Midbrain (tissue), 1 donor: ENCODE data around the gene SYNPO2L.
"Not testable (repeated sequence)": the region's sequence is repeated elsewhere in the genome, so short reads cannot be mapped to it uniquely, and the experiment has no call there.

ENCODE experiments used
- DNase-seq: peaks from one replicate; lab custom pipeline; 2025; lab: John Stamatoyannopoulos, UW

The SYNPO2L gene

DNA sequence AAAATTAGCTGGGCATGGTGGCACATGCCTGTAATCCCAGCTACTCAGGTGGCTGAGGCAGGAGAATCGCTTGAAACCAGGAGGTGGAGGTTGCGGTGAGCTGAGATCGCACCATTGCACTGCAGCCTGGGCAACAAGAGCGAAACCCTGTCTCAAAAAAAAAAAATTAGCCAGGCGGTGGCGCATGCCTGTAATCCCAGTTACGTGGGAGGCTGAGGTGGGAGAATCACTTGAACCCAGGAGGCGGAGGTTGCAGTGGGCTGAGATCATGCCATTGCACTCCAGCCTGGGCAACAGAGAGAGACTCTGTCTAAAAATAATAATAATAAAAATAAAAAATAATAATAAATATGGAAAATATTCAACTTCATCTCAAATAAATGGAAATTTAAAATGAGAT, 38.7 kb downstream of the SYNPO2L start:
- DNase-seq = not testable (repeated sequence)

DNA sequence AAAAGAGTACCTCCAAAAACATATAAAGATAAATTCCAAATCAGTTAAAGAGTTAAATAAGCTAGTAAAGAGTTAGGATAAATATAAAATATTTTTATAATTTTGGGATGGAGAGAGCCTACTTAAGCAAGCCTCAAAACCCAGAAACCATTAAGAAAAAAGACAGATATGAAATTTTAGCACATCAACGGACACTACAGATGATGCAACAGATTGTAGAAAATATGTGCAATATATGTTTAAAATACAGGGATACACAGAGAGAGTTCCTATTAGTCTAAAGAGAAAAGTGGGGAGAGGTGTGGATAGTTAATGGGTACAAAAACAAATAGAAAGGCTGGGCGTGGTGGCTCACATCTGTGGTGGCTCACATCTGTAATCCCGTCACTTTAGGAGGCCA, 41.1 kb downstream of the SYNPO2L start:
- DNase-seq = no peak

DNA sequence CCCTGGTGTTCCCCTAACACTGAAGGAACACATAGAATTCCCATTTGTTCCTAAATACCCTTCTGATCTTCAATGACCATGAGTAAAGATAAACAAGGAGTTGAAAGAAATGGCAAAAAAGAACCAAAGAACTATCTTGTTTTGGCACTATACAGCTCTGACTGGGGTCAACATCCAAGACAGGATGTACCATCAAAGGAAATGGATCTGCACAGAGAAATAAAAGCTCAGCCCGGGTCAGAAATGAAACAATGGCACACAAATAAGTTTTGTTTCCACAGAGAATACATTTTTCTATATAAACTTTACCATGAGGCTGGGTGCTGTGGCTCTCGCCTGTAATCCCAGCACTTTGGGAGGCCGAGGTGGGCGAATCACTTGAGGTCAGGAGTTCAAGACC, 46.7 kb downstream of the SYNPO2L start:
- no peak for DNase-seq

DNA sequence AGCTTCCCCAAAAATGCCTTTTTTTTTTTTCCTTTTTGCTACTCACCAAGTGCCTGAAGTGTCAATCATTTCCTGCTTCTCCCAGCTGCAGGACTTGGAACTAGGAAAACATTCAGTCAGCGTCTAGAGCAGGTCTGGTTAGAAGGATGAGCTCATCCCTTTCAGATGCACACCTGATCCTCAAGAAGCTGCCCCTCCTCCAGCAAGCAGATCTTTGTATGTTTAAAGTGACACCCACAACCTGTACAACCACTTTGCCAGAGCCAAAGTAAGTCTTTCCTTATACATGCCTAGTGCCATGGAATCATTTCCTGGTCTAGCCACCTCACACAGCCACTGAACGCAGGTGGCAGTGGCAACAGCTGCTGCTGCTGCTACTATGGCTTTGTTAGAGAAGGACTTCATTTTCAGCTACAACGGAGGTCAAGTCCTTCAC, 54.3 kb downstream of the SYNPO2L start:
- no peak for DNase-seq

DNA sequence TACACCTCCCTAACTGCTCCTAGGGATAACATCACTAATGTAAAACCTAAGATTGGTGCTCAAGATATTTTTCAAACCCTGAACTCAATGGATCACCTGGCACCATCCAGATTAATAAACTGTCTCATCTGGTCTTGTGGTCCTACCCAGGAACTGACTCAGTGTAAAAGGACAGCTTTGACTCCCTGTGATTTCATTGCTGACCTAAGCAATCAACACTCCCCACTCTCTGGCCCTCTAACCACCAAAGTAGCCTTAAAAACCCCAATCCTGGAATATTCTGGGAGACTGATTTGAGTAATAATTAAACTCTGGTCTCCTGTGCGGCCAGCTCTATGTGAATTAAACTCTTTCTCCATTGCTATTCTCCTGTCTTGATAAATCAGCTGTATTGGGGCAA, 58.5 kb downstream of the SYNPO2L start:
- DNase-seq = no peak
